Brain microvascular endothelial cell (primary cell): ENCODE results near the gene LDLRAD4.

Experiments
- DNase-seq: peaks from one replicate; pipeline ENCODE4 v3.0.0-alpha.2; 2020
- H3K27ac ChIP-seq: fragments of 250-450 bp; sonication (Bioruptor Pico); 2 replicates; pipeline ENCODE4 v1.5.1; 2020; ENCODE audit warnings: mild to moderate bottlenecking, moderate library complexity
- H3K27me3 ChIP-seq: fragments of 250-450 bp; sonication (Bioruptor Pico); replicated peaks from 2 replicates; pipeline ENCODE4 v1.5.1; 2020; ENCODE audit warnings: mild to moderate bottlenecking
- H3K36me3 ChIP-seq: fragments of 250-450 bp; sonication (Bioruptor Pico); replicated peaks from 2 replicates; pipeline ENCODE4 v1.5.1; 2020; ENCODE audit warnings: mild to moderate bottlenecking
- H3K4me3 ChIP-seq: 2 replicates; pipeline ENCODE4 v1.5.1; 2011; ENCODE audit warnings: low read depth, mild to moderate bottlenecking, control low read depth, low read length, moderate library complexity
- CTCF ChIP-seq: IDR thresholded peaks from 2 replicates; pipeline ENCODE4 v1.5.1; 2011; ENCODE audit warnings: low read depth, mild to moderate bottlenecking, moderate library complexity, low read length, control low read depth, inconsistent platforms; ENCODE audit errors: missing control alignments
- in situ Hi-C: cut with HindIII; loops from 2 replicates; pipeline ENCODE4 v1.10.0; 2017; ENCODE audit warnings: low sequenced_read_pairs, low pct_ligation_motif_present

The LDLRAD4 gene

GRCh38 chr18:13366131-13366530 is 147.6 kb downstream of the LDLRAD4 start:
- TF ChIP-seq CTCF, result no peak
- DNase-seq, result no peak
- Histone ChIP-seq H3K4me3 (no peak overlapping the region), H3K36me3 (no peaks in the 10 kb centered on the region), H3K27me3 (no peaks in the 10 kb centered on the region), H3K27ac (no peak overlapping the region)
- in situ Hi-C loops, result no loop called here

GRCh38 chr18:13366541-13366940 is 148.0 kb downstream of the LDLRAD4 start:
- Histone ChIP-seq H3K27me3 (no peaks in the 10 kb centered on the region), H3K27ac (no peak overlapping the region), H3K4me3 (no peak overlapping the region), H3K36me3 (no peaks in the 10 kb centered on the region)
- TF ChIP-seq CTCF, result no peak
- DNase-seq, result no peak
- in situ Hi-C loops, result no loop called here

- DNase-seq, result no peak
- Histone ChIP-seq H3K27me3 (no peaks in the 10 kb centered on the region), H3K27ac (no peak overlapping the region), H3K4me3 (no peak overlapping the region), H3K36me3 (no peaks in the 10 kb centered on the region)
- in situ Hi-C loops, result no loop called here
- no peak for TF ChIP-seq CTCF
Measured at GRCh38 chr18:13366962-13367892, 148.7 kb downstream of the LDLRAD4 start.

- Histone ChIP-seq H3K4me3 (no peak overlapping the region), H3K36me3 (no peaks in the 10 kb centered on the region), H3K27ac (no peak overlapping the region), H3K27me3 (no peaks in the 10 kb centered on the region)
- in situ Hi-C loops, result no loop called here
- TF ChIP-seq CTCF, result no peak
- DNase-seq, result no peak
Measured at GRCh38 chr18:13368080-13368813, 149.7 kb downstream of the LDLRAD4 start.

- in situ Hi-C loops, result no loop called here
- Histone ChIP-seq H3K27me3 (no peaks in the 10 kb centered on the region), H3K4me3 (no peak overlapping the region), H3K27ac (no peak overlapping the region), H3K36me3 (no peaks in the 10 kb centered on the region)
- no peak for TF ChIP-seq CTCF
- no peak for DNase-seq
Measured at GRCh38 chr18:13369353-13369752, 150.8 kb downstream of the LDLRAD4 start.
